AG09319 (cell line): ENCODE measurements around the gene ZNF648.

ENCODE experiments used
- DNase-seq: peaks from one replicate; pipeline ENCODE4 v3.0.0-alpha.2; 2010; ENCODE audit warnings: low read depth; ENCODE audit errors: extremely low read depth
- CTCF ChIP-seq: IDR thresholded peaks from 2 replicates; pipeline ENCODE4 v1.5.1; 2011; ENCODE audit warnings: low read depth, mild to moderate bottlenecking, inconsistent platforms, low read length, moderate library complexity

Gene ZNF648

GRCh38 chr1:182061594-182061993 lies at the start of gene ZNF648:
ZNF648 (minus strand) TSS chr1:182061712; CDS start chr1:182058010, 3,702 bp downstream.
- no peak for DNase-seq
- no peak for TF ChIP-seq CTCF

GRCh38 chr1:182110635-182111034 lies 49.1 kb upstream of the ZNF648 start:
- no peak for DNase-seq
- TF ChIP-seq CTCF, result no peak

GRCh38 chr1:182109771-182110170 lies 48.3 kb upstream of the ZNF648 start:
- no peak for DNase-seq
- TF ChIP-seq CTCF, result no peak

GRCh38 chr1:182107209-182107608 lies 45.7 kb upstream of the ZNF648 start:
- no peak for TF ChIP-seq CTCF
- DNase-seq, result no peak

- no peak for DNase-seq
These were observed 40.5 kb upstream of the ZNF648 start for GRCh38 chr1:182102043-182102416.

GRCh38 chr1:182101415-182102042 lies 40.0 kb upstream of the ZNF648 start:
- TF ChIP-seq CTCF, result no peak
- DNase-seq, result no peak

More at GRCh38 chr1:182102043-182102416, 40.5 kb upstream of the ZNF648 start:
- no peak for TF ChIP-seq CTCF

GRCh38 chr1:182098301-182098700 lies 36.8 kb upstream of the ZNF648 start:
- TF ChIP-seq CTCF, result no peak
- DNase-seq, result no peak
